HG02759 (cell line): Measurements from ENCODE around the gene TCFL5.
A peak's percentile ranks its signal among the peaks of the same experiment; 100 is the strongest.

ENCODE experiments used
- ATAC-seq: cut with Tn5 transposase; IDR thresholded peaks from one replicate; pipeline ENCODE4 v1.9.1; 2021; ENCODE audit warnings: mild to moderate bottlenecking, moderate library complexity; ENCODE audit not compliant: unreplicated experiment

The TCFL5 gene

DNA sequence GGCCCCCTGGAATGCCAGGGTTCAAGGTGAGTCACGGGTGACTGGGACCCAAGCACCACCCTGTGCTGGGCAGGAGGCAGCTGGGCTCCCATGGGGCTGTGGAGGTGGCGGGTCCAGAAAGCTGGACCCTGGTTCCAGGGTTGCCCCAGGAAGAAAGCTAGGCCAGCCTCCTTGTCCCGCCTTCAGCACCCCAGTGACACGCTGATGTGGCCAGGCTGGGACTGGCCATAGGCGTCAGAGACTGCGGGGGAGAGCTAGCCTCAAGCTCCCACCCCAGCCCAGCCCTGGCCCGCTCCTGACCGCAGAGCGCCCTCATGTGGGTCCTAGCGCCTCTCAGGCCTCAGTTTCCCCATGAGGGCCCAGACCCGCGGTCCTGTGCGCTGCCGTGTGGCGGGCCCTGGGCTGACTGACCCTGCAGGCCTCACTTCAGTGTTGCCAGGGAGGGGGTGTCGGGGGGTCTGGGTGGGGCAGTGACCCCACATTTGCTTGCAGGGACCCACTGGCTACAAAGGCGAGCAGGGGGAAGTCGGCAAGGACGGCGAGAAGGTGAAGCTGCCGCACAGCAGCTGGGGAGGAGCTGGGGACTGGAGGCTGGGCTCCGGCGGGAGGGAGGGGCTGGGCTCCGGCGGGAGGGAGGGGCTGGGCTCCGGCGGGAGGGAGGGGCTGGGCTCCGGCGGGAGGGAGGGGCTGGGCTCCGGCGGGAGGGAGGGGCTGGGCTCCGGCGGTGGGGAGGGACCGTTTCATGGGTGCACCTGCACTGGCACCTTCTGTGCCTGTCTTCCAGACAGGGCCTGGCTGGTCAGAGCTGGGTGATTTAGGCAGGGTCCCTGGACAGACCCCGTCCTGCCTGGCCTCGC lies 36.9 kb downstream of the TCFL5 start:
- ATAC-seq = no peak

DNA sequence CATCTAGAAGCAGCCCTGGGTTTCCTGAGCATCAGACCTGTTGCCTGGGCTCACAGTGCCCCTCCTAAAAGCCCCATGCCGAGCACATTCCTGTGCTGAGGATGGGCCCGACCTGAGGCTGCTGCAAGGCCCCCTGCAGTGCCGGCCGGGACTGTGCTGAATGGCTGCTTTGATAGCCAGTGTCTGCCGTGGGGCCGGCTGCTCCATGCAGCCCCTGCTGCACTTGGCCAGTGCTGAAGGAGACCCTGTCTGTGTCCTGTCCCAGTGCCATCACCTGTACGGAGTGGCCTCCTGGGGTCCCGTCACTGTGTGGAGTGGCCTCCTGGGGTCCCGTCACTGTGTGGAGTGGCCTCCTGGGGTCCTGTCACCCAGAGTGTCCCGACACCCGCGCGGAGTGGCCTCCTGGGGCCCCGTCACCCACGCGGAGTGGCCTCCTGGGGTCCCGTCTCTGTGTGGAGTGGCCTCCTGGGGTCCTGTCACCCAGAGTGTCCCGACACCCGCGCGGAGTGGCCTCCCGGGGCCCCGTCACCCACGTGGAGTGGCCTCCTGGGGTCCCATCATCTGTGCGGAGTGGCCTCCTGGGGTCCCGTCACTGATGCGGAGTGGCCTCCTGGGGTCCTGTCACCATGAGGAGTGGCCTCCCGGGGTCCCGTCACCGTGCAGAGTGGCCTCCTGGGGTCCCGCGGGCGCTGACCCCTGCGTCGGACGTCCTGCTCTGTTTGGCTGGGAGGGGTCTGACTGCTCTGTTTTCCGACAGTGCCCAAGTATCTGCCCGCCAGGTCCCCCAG lies 37.7 kb downstream of the TCFL5 start:
- no peak for ATAC-seq

DNA sequence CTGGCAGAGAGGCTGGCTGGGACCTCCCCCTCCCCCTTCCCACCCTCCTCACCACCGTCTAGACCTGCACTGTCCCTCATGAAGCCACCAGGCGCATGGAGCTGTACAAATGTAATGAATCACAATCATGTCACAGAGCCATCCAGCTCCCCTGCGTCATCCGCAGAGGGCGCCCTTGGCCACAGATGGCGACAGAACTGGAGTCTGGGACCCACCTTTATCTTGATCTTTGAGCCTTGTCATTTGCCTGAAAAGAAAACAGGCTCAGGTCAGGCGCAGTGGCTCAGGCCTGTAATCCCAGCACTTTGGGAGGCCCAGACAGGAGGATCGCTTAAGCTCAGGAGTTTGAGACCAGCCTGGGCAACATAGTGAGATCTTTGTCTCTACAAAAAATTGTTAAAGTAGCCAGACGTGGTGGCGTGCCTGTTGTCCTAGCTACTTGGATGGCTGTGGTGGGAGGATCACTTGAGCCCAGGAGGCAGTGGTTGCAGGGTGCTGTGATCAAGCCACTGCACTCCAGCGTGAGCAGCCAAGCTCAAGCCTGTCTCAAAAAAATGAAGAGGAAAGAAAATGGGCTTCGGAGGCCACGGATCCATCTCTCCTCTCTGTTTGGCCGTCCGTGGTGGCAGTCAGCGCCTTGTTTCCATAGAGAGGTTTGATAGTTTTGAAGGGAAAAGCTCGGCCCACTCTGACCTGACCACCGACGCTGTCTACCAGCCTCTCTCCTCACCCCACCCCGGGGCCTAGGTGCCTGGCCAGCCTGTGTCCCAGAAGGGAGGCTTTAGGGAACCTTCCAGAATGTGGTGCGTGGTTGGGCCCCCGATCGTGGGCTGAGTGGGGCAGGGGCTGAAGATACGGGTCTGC lies 38.6 kb downstream of the TCFL5 start:
- ATAC-seq = peak; percentile 33

- no peak for ATAC-seq
These were observed 39.3 kb downstream of the TCFL5 start for GRCh38 chr20:62822239-62822787.

DNA sequence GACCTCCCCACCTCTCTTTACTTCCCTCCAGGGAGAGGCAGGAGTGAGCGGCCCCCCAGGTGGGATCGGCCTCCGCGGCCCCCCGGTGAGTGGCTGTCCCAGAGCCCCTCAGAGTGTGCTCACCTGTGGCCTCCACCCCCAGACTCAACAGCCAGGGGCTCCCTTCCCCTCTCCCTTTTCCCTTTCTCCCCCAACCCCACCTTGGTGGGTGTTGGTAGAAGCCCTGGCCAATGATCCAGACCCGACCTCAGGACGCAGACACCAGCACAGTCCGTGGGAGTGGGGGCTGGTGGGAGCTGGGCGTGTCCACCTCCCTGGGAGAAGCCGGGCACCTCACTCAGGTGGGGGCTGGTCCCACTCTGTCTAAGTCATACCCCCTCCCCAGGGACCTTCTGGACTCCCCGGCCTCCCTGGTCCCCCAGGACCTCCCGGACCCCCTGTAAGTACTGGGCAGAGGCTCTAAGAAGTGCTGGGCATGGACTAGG lies 39.9 kb downstream of the TCFL5 start:
- no peak for ATAC-seq

- no peak for ATAC-seq
These were observed 40.5 kb downstream of the TCFL5 start for GRCh38 chr20:62820962-62821725.

DNA sequence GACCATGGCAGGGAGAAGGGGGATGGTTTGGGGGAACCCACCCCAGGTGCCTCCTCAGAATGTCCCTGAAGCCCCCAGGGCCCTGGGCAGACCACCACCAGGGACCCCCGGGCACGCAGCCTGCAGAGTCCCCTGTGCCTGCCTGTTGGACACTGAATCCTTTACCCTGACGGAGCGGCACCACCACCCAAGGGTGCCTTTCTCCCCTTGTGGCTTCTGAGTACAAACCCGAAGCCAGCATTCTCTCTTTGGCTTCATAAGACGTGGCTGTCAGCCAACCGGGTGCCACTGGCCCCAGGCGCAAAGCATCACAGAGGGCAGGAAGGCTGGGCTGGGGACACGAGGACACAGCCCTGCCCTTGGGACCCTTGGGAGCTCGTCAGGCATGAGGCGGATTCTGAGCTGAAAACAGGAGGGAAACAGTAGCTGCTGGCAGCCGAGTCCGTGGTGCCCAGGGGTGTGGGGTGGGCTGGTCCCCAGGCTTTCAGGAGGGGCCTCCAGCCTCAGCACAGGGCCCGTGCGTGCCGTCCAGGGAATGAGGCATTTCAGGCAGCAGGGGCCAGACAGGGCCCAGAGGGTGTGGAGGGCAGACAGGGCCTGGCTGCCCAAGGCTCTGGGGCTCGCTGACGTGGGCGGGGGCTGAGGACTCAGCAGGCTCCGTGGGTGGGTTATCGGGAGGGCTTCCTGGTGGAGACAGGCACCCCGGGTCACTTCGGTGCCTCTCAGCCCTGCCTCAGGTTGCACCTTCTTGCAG lies 41.2 kb downstream of the TCFL5 start:
- no peak for ATAC-seq

- no peak for ATAC-seq
These were observed 42.0 kb downstream of the TCFL5 start for GRCh38 chr20:62819494-62820174.

- no peak for ATAC-seq
These were observed 42.8 kb downstream of the TCFL5 start for GRCh38 chr20:62818592-62819493.

- no peak for ATAC-seq
These were observed 43.5 kb downstream of the TCFL5 start for GRCh38 chr20:62817975-62818591.

GRCh38 chr20:62816884-62817873 lies 44.4 kb downstream of the TCFL5 start, which contains the start of gene COL9A3:
Gene COL9A3 (plus strand): TSS chr20:62817050. CDS start chr20:62817065, 15 bp downstream.
- no peak for ATAC-seq

GRCh38 chr20:62816031-62816883 lies 45.4 kb downstream of the TCFL5 start:
- no peak for ATAC-seq

- no peak for ATAC-seq
These were observed 46.3 kb downstream of the TCFL5 start for GRCh38 chr20:62815066-62815991.

GRCh38 chr20:62814709-62815065 lies 46.9 kb downstream of the TCFL5 start:
- no peak for ATAC-seq
